NT2/D1 (cell line): Measurements from ENCODE around the gene PRKCSH.
"Not testable (repeated sequence)": the region's sequence is repeated elsewhere in the genome, so short reads cannot be mapped to it uniquely, and the experiment has no call there.

Experiments used
- DNase-seq: peaks from one replicate; pipeline ENCODE4 v3.0.0-alpha.2; 2011; ENCODE audit warnings: low read depth, low spot score
- H3K27me3 ChIP-seq: 2 replicates; pipeline ENCODE4 v1.6.0; 2011; ENCODE audit warnings: mild to moderate bottlenecking; ENCODE audit not compliant: insufficient read length, insufficient read depth
- H3K36me3 ChIP-seq: 2 replicates; pipeline ENCODE4 v1.6.1; 2011; ENCODE audit warnings: mild to moderate bottlenecking, low read length, mixed read lengths; ENCODE audit not compliant: insufficient read depth, insufficient read length
- H3K4me1 ChIP-seq: 2 replicates; pipeline ENCODE4 v1.5.1; 2011; ENCODE audit not compliant: insufficient read depth, insufficient read length
- H3K4me3 ChIP-seq: 2 replicates; pipeline ENCODE4 v1.5.1; 2011; ENCODE audit warnings: low read depth; ENCODE audit not compliant: insufficient read length
- H3K9ac ChIP-seq: 2 replicates; pipeline ENCODE4 v1.6.0; 2011; ENCODE audit warnings: low read depth; ENCODE audit not compliant: insufficient read length
- H3K9me3 ChIP-seq: 2 replicates; pipeline ENCODE4 v1.5.1; 2011; ENCODE audit warnings: mild to moderate bottlenecking, low read length; ENCODE audit not compliant: insufficient read depth
- SUZ12 ChIP-seq: IDR thresholded peaks from 2 replicates; pipeline ENCODE4 v1.6.1; 2011; ENCODE audit not compliant: insufficient read length, insufficient read depth; ENCODE audit errors: extremely low read depth
- YY1 ChIP-seq: IDR thresholded peaks from 2 replicates; pipeline ENCODE4 v1.6.1; 2011; ENCODE audit not compliant: insufficient read length, insufficient read depth
- ZNF274 ChIP-seq: IDR thresholded peaks from 2 replicates; pipeline ENCODE4 v1.6.1; 2011; ENCODE audit warnings: mild to moderate bottlenecking, low read depth, low read length

PRKCSH gene

GRCh38 chr19:11460207-11460606 lies 24.8 kb downstream of the PRKCSH start:
- TF ChIP-seq SUZ12 (no peak), ZNF274 (no peak)
- H3K27me3 ChIP-seq, result no peaks in the 10 kb centered on the region
- H3K9ac ChIP-seq, result no peak overlapping the region
- H3K4me3 ChIP-seq, result no peak overlapping the region
- DNase-seq, result no peak
- no peaks in the 10 kb centered on the region for H3K36me3 ChIP-seq
- peaks cover 15% of the 10 kb centered on the region for H3K4me1 ChIP-seq
- H3K9me3 ChIP-seq, result no peaks in the 10 kb centered on the region

- Histone ChIP-seq H3K9ac (no peak overlapping the region), H3K36me3 (no peaks in the 10 kb centered on the region), H3K9me3 (no peaks in the 10 kb centered on the region), H3K4me3 (no peak overlapping the region), H3K4me1 (peaks cover 22% of the 10 kb centered on the region), H3K27me3 (no peaks in the 10 kb centered on the region)
- TF ChIP-seq SUZ12 (no peak), YY1 (no peak), ZNF274 (no peak)
- no peak for DNase-seq
Observed at GRCh38 chr19:11461453-11461852, 26.0 kb downstream of the PRKCSH start.

- no peak for DNase-seq
- H3K36me3 ChIP-seq, result no peaks in the 10 kb centered on the region
Observed at GRCh38 chr19:11463391-11463790, 28.0 kb downstream of the PRKCSH start.

GRCh38 chr19:11464333-11465265 lies 29.2 kb downstream of the PRKCSH start:
- Histone ChIP-seq H3K4me1 (peaks cover 17% of the 10 kb centered on the region), H3K9ac (no peak overlapping the region), H3K27me3 (no peaks in the 10 kb centered on the region), H3K9me3 (no peaks in the 10 kb centered on the region), H3K4me3 (no peak overlapping the region), H3K36me3 (no peaks in the 10 kb centered on the region)
- TF ChIP-seq ZNF274 (no peak), SUZ12 (no peak), YY1 (no peak)
- DNase-seq, result no peak

More at GRCh38 chr19:11463391-11463790, 28.0 kb downstream of the PRKCSH start:
- TF ChIP-seq ZNF274, result no peak
- no peak for TF ChIP-seq YY1
- TF ChIP-seq SUZ12, result no peak
- H3K27me3 ChIP-seq, result no peaks in the 10 kb centered on the region
- H3K9ac ChIP-seq, result no peak overlapping the region
- no peaks in the 10 kb centered on the region for H3K9me3 ChIP-seq
- H3K4me1 ChIP-seq, result peaks cover 17% of the 10 kb centered on the region
- no peak overlapping the region for H3K4me3 ChIP-seq

GRCh38 chr19:11465600-11465999 lies 30.2 kb downstream of the PRKCSH start:
- Histone ChIP-seq H3K9ac (no peak overlapping the region), H3K27me3 (no peaks in the 10 kb centered on the region), H3K4me1 (peaks cover 17% of the 10 kb centered on the region), H3K36me3 (no peaks in the 10 kb centered on the region), H3K4me3 (no peak overlapping the region), H3K9me3 (no peaks in the 10 kb centered on the region)
- no peak for TF ChIP-seq ZNF274
- no peak for TF ChIP-seq SUZ12
- TF ChIP-seq YY1, result no peak
- no peak for DNase-seq

GRCh38 chr19:11468266-11468845 lies 32.9 kb downstream of the PRKCSH start:
- H3K4me3 ChIP-seq, H3K36me3 ChIP-seq, H3K9ac ChIP-seq, H3K27me3 ChIP-seq, H3K9me3 ChIP-seq, DNase-seq: not testable (repeated sequence)
- H3K4me1 ChIP-seq, result peaks cover 17% of the 10 kb centered on the region

GRCh38 chr19:11473725-11474124 lies 38.3 kb downstream of the PRKCSH start:
- Histone ChIP-seq H3K4me1 (peaks cover 5% of the 10 kb centered on the region), H3K9ac (no peak overlapping the region), H3K36me3 (no peaks in the 10 kb centered on the region), H3K4me3 (no peak overlapping the region), H3K27me3 (peaks cover 3% of the 10 kb centered on the region), H3K9me3 (no peaks in the 10 kb centered on the region)
- DNase-seq, result no peak
- TF ChIP-seq ZNF274, result no peak
- TF ChIP-seq YY1, result no peak
- TF ChIP-seq SUZ12, result no peak

- H3K36me3 ChIP-seq, H3K9me3 ChIP-seq, H3K4me3 ChIP-seq, H3K4me1 ChIP-seq, DNase-seq, H3K9ac ChIP-seq: not testable (repeated sequence)
- H3K27me3 ChIP-seq, result peaks cover 14% of the 10 kb centered on the region
Observed at GRCh38 chr19:11475343-11475742, 39.9 kb downstream of the PRKCSH start.
